ENCODE results near the gene MSRB1.

DNA sequence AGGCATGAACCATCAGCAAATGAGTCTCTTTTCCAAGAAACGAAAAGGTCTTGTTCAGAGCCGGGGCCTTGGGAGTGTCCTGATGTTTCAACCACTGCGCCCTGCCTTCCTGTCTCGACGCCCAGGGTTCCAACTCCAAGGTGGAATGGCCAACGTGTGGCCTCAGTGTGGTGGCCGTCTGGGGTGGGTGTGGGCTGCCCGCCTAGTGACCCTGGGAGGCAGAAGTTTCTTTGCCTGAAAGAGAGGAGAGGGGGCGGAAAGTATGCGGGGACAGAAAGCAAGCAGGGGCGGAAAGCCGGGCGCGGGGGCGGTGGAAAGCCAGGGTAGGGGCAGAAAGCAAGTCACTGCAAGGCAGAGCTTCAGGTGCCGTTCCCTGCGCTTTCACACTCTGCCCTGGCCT lies 4.1 kb downstream of the MSRB1 start:
- TF ChIP-seq, protein P1, sequence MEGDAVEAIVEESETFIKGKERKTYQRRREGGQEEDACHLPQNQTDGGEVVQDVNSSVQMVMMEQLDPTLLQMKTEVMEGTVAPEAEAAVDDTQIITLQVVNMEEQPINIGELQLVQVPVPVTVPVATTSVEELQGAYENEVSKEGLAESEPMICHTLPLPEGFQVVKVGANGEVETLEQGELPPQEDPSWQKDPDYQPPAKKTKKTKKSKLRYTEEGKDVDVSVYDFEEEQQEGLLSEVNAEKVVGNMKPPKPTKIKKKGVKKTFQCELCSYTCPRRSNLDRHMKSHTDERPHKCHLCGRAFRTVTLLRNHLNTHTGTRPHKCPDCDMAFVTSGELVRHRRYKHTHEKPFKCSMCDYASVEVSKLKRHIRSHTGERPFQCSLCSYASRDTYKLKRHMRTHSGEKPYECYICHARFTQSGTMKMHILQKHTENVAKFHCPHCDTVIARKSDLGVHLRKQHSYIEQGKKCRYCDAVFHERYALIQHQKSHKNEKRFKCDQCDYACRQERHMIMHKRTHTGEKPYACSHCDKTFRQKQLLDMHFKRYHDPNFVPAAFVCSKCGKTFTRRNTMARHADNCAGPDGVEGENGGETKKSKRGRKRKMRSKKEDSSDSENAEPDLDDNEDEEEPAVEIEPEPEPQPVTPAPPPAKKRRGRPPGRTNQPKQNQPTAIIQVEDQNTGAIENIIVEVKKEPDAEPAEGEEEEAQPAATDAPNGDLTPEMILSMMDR (IDR thresholded peaks at IDR 0.05; ENCODE audit: low read depth, low read length): no peak
- no peak for TF ChIP-seq EZH2phosphoT487 (IDR thresholded peaks at IDR 0.05; ENCODE audit: low read depth)
